Choroid plexus epithelial cell (primary cell): Measurements from ENCODE around the gene TOMM34.

Source experiments
- DNase-seq: peaks from one replicate; pipeline ENCODE4 v3.0.0-alpha.2; 2010; ENCODE audit warnings: low read depth
- H3K4me3 ChIP-seq: 2 replicates; pipeline ENCODE4 v1.5.1; 2011; ENCODE audit warnings: low read depth, mild to moderate bottlenecking, control low read depth, low read length, moderate library complexity
- TF ChIP-seq, protein P1 (sequence below): conservative IDR thresholded peaks from 2 replicates; pipeline ENCODE4 v1.5.1; 2011; ENCODE audit warnings: low read depth, mild to moderate bottlenecking, control low read depth, inconsistent platforms, low read length, moderate library complexity

TOMM34 gene

GRCh38 chr20:44921447-44921846 is 38.8 kb downstream of the TOMM34 start:
- no peak overlapping the region for H3K4me3 ChIP-seq
- TF ChIP-seq, protein P1, sequence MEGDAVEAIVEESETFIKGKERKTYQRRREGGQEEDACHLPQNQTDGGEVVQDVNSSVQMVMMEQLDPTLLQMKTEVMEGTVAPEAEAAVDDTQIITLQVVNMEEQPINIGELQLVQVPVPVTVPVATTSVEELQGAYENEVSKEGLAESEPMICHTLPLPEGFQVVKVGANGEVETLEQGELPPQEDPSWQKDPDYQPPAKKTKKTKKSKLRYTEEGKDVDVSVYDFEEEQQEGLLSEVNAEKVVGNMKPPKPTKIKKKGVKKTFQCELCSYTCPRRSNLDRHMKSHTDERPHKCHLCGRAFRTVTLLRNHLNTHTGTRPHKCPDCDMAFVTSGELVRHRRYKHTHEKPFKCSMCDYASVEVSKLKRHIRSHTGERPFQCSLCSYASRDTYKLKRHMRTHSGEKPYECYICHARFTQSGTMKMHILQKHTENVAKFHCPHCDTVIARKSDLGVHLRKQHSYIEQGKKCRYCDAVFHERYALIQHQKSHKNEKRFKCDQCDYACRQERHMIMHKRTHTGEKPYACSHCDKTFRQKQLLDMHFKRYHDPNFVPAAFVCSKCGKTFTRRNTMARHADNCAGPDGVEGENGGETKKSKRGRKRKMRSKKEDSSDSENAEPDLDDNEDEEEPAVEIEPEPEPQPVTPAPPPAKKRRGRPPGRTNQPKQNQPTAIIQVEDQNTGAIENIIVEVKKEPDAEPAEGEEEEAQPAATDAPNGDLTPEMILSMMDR = no peak

GRCh38 chr20:44918761-44919160 is 41.4 kb downstream of the TOMM34 start:
- H3K4me3 ChIP-seq = no peak overlapping the region
- DNase-seq = no peak
- TF ChIP-seq, protein P1 = no peak

More at GRCh38 chr20:44921447-44921846, 38.8 kb downstream of the TOMM34 start:
- no peak for DNase-seq

- no peak for DNase-seq
- H3K4me3 ChIP-seq = no peak overlapping the region
- TF ChIP-seq, protein P1 = no peak
These were observed 41.9 kb downstream of the TOMM34 start for GRCh38 chr20:44918342-44918741.

- DNase-seq = no peak
- TF ChIP-seq, protein P1 = no peak
- no peak overlapping the region for H3K4me3 ChIP-seq
These were observed 42.8 kb downstream of the TOMM34 start for GRCh38 chr20:44917399-44917798.

DNA sequence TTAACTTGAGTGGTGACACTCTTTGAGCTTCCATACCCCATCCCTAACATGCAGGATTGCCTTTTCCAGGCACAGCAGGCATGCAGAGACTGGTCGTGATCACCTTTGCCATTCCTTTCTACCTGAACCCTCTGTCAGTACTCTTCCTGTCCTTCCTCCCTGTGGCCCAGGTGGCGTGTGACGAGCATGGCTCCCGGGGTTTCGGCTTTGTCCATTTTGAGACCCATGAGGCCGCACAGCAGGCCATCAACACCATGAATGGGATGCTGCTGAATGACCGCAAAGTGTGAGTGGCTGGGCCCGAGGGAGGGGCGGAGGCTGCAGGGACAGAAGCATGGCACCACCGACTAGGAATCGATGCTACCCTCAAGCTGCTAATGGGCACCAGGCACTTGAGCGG is 43.6 kb downstream of the TOMM34 start:
- TF ChIP-seq, protein P1 = no peak
- H3K4me3 ChIP-seq = no peak overlapping the region
- DNase-seq = no peak

GRCh38 chr20:44914924-44915323 is 45.3 kb downstream of the TOMM34 start:
- DNase-seq = peak; percentile 7
- TF ChIP-seq, protein P1 = no peak

GRCh38 chr20:44912189-44912588 is 48.0 kb downstream of the TOMM34 start:
- DNase-seq = no peak
- TF ChIP-seq, protein P1 = no peak
- H3K4me3 ChIP-seq = no peak overlapping the region

More at GRCh38 chr20:44914924-44915323, 45.3 kb downstream of the TOMM34 start:
- H3K4me3 ChIP-seq = no peak overlapping the region
